CD8-positive, alpha-beta memory T cell (primary cell): Measurements from ENCODE around the gene ZNF462. TPM values are rescaled to one million over a fixed set of nuclear protein-coding genes. Genes with fewer than 3 reads are reported as not detected.

Experiments used
- CTCF ChIA-PET: fragments of 350-600 bp; sonication (Branson Sonifier 250); formaldehyde crosslinking; loops from one replicate; lab custom pipeline; 2021; ENCODE audit warnings: antibody characterized with exemption; lab: Charles Lee
- POLR2A ChIA-PET: fragments of 350-600 bp; sonication (Branson Sonifier 250); formaldehyde crosslinking; loops from one replicate; lab custom pipeline; 2021; ENCODE audit warnings: antibody characterized with exemption; lab: Charles Lee
- DNase-seq, 5 donors: peaks; one replicate each; pipeline versions ENCODE4 v3.0.0 to v3.0.0-alpha.2; 2020 to 2022; ENCODE audit warnings: mixed read lengths in 1 of 5
- H3K27ac ChIP-seq: one replicate; pipeline ENCODE4 v1.7.0; 2013; ENCODE audit warnings: low read depth, mild to moderate bottlenecking, low read length, moderate library complexity
- H3K27me3 ChIP-seq: 2 replicates; pipeline ENCODE4 v1.7.0; 2013; ENCODE audit warnings: low read length, mild to moderate bottlenecking; ENCODE audit not compliant: insufficient read depth, poor library complexity, severe bottlenecking
- H3K36me3 ChIP-seq: 2 replicates; pipeline ENCODE4 v1.7.0; 2013; ENCODE audit warnings: mild to moderate bottlenecking, low read length, moderate library complexity; ENCODE audit not compliant: insufficient read depth
- H3K4me1 ChIP-seq: 2 replicates; pipeline ENCODE4 v1.7.0; 2013; ENCODE audit warnings: mild to moderate bottlenecking, low read length, moderate library complexity; ENCODE audit not compliant: insufficient read depth
- H3K4me3 ChIP-seq: 2 replicates; pipeline ENCODE4 v1.7.0; 2013; ENCODE audit warnings: mild to moderate bottlenecking, low read length
- H3K9me3 ChIP-seq: 2 replicates; pipeline ENCODE4 v1.7.0; 2013; ENCODE audit warnings: mild to moderate bottlenecking, low read length
- H3K27ac Mint-ChIP-seq, 8 donors: one replicate each; pipeline ENCODE4 v1.8.0; 2020 to 2021; ENCODE audit warnings: mixed read lengths in 8 of 8, mild to moderate bottlenecking in 6 of 8, inconsistent platforms in 3 of 8, moderate library complexity in 3 of 8
- H3K27me3 Mint-ChIP-seq, 2 donors: one replicate each; pipeline ENCODE4 v1.8.0; 2020 to 2021; ENCODE audit warnings: mixed read lengths in 2 of 2, mild to moderate bottlenecking in 1 of 2, moderate library complexity in 1 of 2
- H3K36me3 Mint-ChIP-seq, 3 donors: one replicate each; pipeline ENCODE4 v1.8.0; 2020 to 2021; ENCODE audit warnings: mixed read lengths in 3 of 3, inconsistent platforms in 1 of 3, mild to moderate bottlenecking in 1 of 3
- H3K4me1 Mint-ChIP-seq, 3 donors: one replicate each; pipeline ENCODE4 v1.8.0; 2020 to 2021; ENCODE audit warnings: mixed read lengths in 3 of 3, inconsistent platforms in 1 of 3, mild to moderate bottlenecking in 1 of 3
- H3K4me3 Mint-ChIP-seq, 7 donors: one replicate each; pipeline ENCODE4 v1.8.0; 2020 to 2021; ENCODE audit warnings: mixed read lengths in 7 of 7, mild to moderate bottlenecking in 6 of 7, moderate library complexity in 4 of 7, inconsistent platforms in 2 of 7
- H3K9me3 Mint-ChIP-seq, 5 donors: one replicate each; pipeline ENCODE4 v1.8.0; 2020 to 2022; ENCODE audit warnings: mixed read lengths in 5 of 5, mild to moderate bottlenecking in 3 of 5, moderate library complexity in 2 of 5, inconsistent platforms in 1 of 5
- polyA plus RNA-seq: library from polyadenylated mRNA; unstranded; fragments of 300-500 nt; fragmentation: Illumina TruSeq; gene quantifications from one replicate; pipeline ENCODE4 v1.2.3, GENCODE V29; 2021
- total RNA-seq, 2 experiments: library from RNA; stranded (reverse); gene quantifications; one replicate each; pipeline ENCODE4 v1.2.3, GENCODE V29; 2021

Gene ZNF462
- total and polyA plus RNA-seq, 3 experiments from 2014 or later, result 0.13 to 0.18 TPM; not detected in 1

DNA sequence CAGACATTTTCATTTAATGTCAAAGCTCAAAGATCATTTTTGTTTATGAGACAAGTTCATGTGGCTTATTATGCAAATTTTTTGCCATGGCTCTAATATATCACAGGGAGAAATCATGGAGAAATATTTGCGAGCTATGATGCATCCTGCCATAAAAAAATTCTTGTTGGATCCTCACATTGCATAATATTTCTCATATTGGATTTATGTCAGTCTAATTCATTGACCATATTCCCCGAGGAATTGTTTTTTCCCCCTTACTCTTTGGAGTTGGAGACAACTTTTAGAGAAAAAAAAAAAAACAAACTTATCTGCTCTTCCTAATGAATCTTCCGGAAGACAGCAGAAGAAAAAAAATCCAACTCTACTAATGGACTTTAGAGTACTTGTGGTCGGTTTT lies 4.3 kb downstream of the ZNF462 start:
- no peaks in the 10 kb centered on the region for H3K36me3 Mint-ChIP-seq
- no peak overlapping the region for H3K27ac ChIP-seq
- peaks cover 11 to 29% of the 10 kb centered on the region in 2 donors for H3K27me3 Mint-ChIP-seq
- H3K27ac Mint-ChIP-seq, result no peak overlapping the region
- no peaks in the 10 kb centered on the region for H3K9me3 ChIP-seq
- no peak overlapping the region for H3K4me3 Mint-ChIP-seq
- no peak for DNase-seq
- CTCF ChIA-PET, result no interaction called here
- H3K4me1 ChIP-seq, result no peaks in the 10 kb centered on the region
- POLR2A ChIA-PET, result no interaction called here
- H3K4me1 Mint-ChIP-seq, result peaks cover 4 to 5% (median 4%) of the 10 kb centered on the region in 3 donors
- H3K27me3 ChIP-seq, result no peaks in the 10 kb centered on the region
- no peaks in the 10 kb centered on the region for H3K36me3 ChIP-seq
- H3K9me3 Mint-ChIP-seq, result peaks cover 4 to 16% (median 7%) of the 10 kb centered on the region in 5 donors
- no peak overlapping the region for H3K4me3 ChIP-seq

DNA sequence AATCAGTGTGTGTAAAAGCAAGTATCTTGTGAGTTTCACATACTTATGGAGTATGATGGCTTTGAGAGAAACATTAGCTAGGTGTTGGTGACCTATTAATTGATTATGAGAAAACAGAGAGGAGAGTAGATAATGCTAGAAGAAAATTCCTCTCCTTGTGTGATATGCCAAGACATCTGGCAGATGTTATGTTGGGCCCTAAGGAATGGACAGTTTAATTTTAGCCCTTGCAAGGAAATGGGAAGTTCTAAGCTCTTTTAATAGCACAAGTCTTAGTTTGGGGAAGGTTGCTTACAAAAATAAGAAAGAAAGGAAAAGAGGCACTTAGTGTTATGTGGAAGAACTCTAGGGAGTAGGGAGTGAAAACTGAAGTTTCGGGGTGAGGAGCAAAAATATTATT lies 5.1 kb downstream of the ZNF462 start:
- Histone ChIP-seq H3K4me3 (no peak overlapping the region), H3K36me3 (no peaks in the 10 kb centered on the region), H3K9me3 (no peaks in the 10 kb centered on the region), H3K27ac (no peak overlapping the region), H3K4me1 (no peaks in the 10 kb centered on the region), H3K27me3 (no peaks in the 10 kb centered on the region)
- H3K4me1 Mint-ChIP-seq, result peaks cover 0 to 5% (median 1%) of the 10 kb centered on the region in 3 donors
- no peak overlapping the region for H3K27ac Mint-ChIP-seq
- DNase-seq, result no peak
- H3K4me3 Mint-ChIP-seq, result no peak overlapping the region
- no peaks in the 10 kb centered on the region for H3K36me3 Mint-ChIP-seq
- CTCF ChIA-PET, result no interaction called here
- POLR2A ChIA-PET, result no interaction called here
- H3K27me3 Mint-ChIP-seq, result peaks cover 5 to 22% of the 10 kb centered on the region in 2 donors
- H3K9me3 Mint-ChIP-seq, result peaks cover 4 to 13% (median 5%) of the 10 kb centered on the region in 5 donors

DNA sequence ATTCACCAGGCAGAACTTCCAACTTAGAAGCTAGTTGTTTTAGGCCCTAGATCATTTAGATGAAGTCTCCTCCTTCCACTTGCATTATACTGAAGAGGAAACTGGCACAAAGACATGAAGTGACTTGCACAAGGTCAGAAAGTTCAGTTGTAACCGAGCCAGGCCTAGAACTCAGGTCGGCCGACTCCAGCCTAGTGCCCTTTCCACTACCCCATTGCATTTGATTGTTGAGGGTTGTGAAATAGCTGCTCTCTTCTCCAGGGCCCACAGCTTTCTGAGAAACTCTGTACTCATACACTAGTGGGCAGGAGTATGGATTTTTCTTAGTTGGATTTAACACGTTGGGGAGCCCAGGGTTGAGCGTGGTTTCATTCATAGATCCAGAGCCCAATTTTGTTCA lies 5.6 kb downstream of the ZNF462 start:
- ChIA-PET POLR2A (no interaction called here), CTCF (no interaction called here)
- no peak overlapping the region for H3K4me3 Mint-ChIP-seq
- H3K9me3 Mint-ChIP-seq, result peaks cover 4 to 11% (median 5%) of the 10 kb centered on the region in 5 donors
- H3K27me3 ChIP-seq, result no peaks in the 10 kb centered on the region
- no peaks in the 10 kb centered on the region for H3K36me3 ChIP-seq
- no peak overlapping the region for H3K4me3 ChIP-seq
- DNase-seq, result no peak
- peaks cover 5 to 17% of the 10 kb centered on the region in 2 donors for H3K27me3 Mint-ChIP-seq
- no peak overlapping the region for H3K27ac Mint-ChIP-seq
- no peaks in the 10 kb centered on the region for H3K9me3 ChIP-seq
- H3K27ac ChIP-seq, result no peak overlapping the region
- H3K36me3 Mint-ChIP-seq, result no peaks in the 10 kb centered on the region
- H3K4me1 ChIP-seq, result no peaks in the 10 kb centered on the region
- peaks cover 0 to 2% (median 1%) of the 10 kb centered on the region in 3 donors for H3K4me1 Mint-ChIP-seq

DNA sequence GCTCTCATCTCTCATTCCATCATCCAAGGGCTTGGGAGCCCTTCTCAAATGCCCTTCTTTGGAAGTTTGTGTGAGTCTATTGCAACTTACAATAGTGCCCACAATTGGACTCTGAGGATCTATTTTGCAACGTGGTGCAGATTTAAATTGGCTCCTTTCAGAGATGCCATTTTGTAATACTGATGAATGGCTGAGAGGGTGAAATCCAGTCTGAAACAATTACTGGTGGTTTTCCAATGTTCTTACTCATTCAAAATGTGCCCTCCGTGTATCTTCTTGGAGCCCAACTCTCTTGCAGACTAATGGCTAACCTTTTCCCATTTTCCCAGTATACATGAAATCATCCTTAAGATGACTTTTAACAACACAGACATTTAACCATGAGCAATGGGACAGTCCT lies 6.1 kb downstream of the ZNF462 start:
- Histone ChIP-seq H3K27me3 (no peaks in the 10 kb centered on the region), H3K36me3 (no peaks in the 10 kb centered on the region), H3K4me3 (no peak overlapping the region), H3K4me1 (no peaks in the 10 kb centered on the region), H3K27ac (no peak overlapping the region), H3K9me3 (no peaks in the 10 kb centered on the region)
- H3K9me3 Mint-ChIP-seq, result peaks cover 4 to 11% (median 5%) of the 10 kb centered on the region in 5 donors
- CTCF ChIA-PET, result interaction anchor here (0.6 kb wide), 1 partner anchor 50 kb away, joined by 3 read pairs; no protein-coding TSS in a partner anchor
- peaks cover 5 to 15% of the 10 kb centered on the region in 2 donors for H3K27me3 Mint-ChIP-seq
- no peaks in the 10 kb centered on the region for H3K36me3 Mint-ChIP-seq
- H3K4me1 Mint-ChIP-seq, result peaks cover 0 to 1% (median 0%) of the 10 kb centered on the region in 3 donors
- no peak for DNase-seq
- POLR2A ChIA-PET, result no interaction called here
- no peak overlapping the region for H3K4me3 Mint-ChIP-seq
- H3K27ac Mint-ChIP-seq, result no peak overlapping the region

DNA sequence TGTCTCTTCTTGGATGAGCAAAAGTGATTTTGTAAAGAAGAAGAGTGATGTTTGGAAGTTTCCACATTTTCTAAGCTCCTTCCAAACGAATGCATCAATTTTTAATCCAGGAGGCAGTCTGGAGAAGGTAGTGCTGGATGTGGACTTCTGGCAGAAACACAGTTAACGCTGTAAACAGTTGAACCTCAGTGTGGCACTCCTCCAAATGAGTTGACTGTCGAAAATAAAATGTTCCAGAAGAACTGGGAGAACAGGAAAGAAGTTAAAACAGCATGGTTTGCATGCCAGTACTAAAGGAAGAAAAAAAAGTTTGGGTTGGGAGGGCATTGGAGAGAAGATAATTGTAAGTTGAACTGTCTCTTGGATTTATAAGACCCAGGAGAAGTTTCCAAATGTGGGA lies 6.5 kb downstream of the ZNF462 start:
- H3K4me1 ChIP-seq, result no peaks in the 10 kb centered on the region
- Mint-ChIP-seq H3K4me3 (no peak overlapping the region), H3K27me3 (peaks cover 5 to 11% of the 10 kb centered on the region in 2 donors), H3K36me3 (no peaks in the 10 kb centered on the region), H3K9me3 (peaks cover 3 to 9% (median 5%) of the 10 kb centered on the region in 5 donors), H3K27ac (no peak overlapping the region), H3K4me1 (no peaks in the 10 kb centered on the region)
- H3K9me3 ChIP-seq, result no peaks in the 10 kb centered on the region
- H3K4me3 ChIP-seq, result no peak overlapping the region
- ChIA-PET CTCF (interaction anchor here (0.6 kb wide), 1 partner anchor 49 kb away, joined by 3 read pairs; no protein-coding TSS in a partner anchor), POLR2A (no interaction called here)
- H3K36me3 ChIP-seq, result no peaks in the 10 kb centered on the region
- DNase-seq, result no peak
- H3K27ac ChIP-seq, result no peak overlapping the region
- no peaks in the 10 kb centered on the region for H3K27me3 ChIP-seq

DNA sequence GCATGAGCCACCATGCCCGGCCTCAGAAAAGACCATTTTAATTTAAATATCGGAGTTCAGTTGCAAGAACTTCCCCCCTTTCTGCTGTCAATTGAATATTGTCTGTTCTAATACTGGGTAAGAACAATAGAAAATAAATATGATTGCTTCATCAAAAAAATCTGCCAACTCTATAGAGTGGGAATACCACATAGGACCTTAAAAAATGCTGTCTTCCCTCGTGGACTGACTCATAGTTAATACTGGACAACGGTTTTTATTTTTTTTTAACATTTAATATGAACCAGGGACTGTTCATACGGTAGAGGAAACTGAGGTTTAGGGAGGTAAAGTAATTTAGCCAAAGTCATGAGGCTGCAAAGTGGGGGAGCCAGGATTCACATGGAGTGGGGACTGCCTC lies 9.7 kb downstream of the ZNF462 start:
- Histone ChIP-seq H3K4me3 (no peak overlapping the region), H3K9me3 (no peaks in the 10 kb centered on the region), H3K36me3 (no peaks in the 10 kb centered on the region), H3K4me1 (no peaks in the 10 kb centered on the region), H3K27ac (no peak overlapping the region), H3K27me3 (no peaks in the 10 kb centered on the region)
- H3K9me3 Mint-ChIP-seq, result peaks cover 0 to 4% (median 0%) of the 10 kb centered on the region in 5 donors
- H3K27ac Mint-ChIP-seq, result no peak overlapping the region
- no peaks in the 10 kb centered on the region for H3K4me1 Mint-ChIP-seq
- no peaks in the 10 kb centered on the region for H3K27me3 Mint-ChIP-seq
- no peaks in the 10 kb centered on the region for H3K36me3 Mint-ChIP-seq
- no peak overlapping the region for H3K4me3 Mint-ChIP-seq
- CTCF ChIA-PET, result no interaction called here
- POLR2A ChIA-PET, result interaction anchor here (0.7 kb wide), 1 partner anchor 39 kb away, joined by 4 read pairs; no protein-coding TSS in a partner anchor
- DNase-seq, result no peak

DNA sequence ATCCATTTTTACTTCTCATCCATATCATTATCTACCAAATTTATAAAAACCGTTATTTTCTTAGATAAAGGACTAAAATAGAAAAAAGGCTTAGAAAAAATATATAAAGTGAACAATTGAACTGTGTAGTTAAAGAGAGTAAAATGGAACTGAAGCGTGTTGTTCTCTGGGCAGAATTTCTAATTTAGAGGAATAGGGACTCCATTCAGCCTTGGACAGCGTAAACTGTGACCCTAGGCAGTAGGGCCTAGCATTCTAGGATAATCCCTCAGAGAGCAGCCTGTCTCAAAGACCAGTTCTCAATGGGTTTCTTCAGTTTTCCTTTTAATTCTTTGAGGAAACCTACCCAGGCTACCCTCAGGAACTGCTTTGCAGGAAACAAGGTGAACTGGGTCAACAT lies 11.1 kb downstream of the ZNF462 start:
- no peaks in the 10 kb centered on the region for H3K36me3 ChIP-seq
- no peaks in the 10 kb centered on the region for H3K4me1 Mint-ChIP-seq
- no peaks in the 10 kb centered on the region for H3K9me3 ChIP-seq
- no peaks in the 10 kb centered on the region for H3K27me3 ChIP-seq
- no peaks in the 10 kb centered on the region for H3K27me3 Mint-ChIP-seq
- no peak overlapping the region for H3K4me3 ChIP-seq
- ChIA-PET CTCF (no interaction called here), POLR2A (no interaction called here)
- no peak for DNase-seq
- no peak overlapping the region for H3K27ac Mint-ChIP-seq
- H3K36me3 Mint-ChIP-seq, result no peaks in the 10 kb centered on the region
- H3K9me3 Mint-ChIP-seq, result peaks cover 0 to 4% (median 0%) of the 10 kb centered on the region in 5 donors
- no peak overlapping the region for H3K4me3 Mint-ChIP-seq
- H3K4me1 ChIP-seq, result no peaks in the 10 kb centered on the region
- no peak overlapping the region for H3K27ac ChIP-seq

DNA sequence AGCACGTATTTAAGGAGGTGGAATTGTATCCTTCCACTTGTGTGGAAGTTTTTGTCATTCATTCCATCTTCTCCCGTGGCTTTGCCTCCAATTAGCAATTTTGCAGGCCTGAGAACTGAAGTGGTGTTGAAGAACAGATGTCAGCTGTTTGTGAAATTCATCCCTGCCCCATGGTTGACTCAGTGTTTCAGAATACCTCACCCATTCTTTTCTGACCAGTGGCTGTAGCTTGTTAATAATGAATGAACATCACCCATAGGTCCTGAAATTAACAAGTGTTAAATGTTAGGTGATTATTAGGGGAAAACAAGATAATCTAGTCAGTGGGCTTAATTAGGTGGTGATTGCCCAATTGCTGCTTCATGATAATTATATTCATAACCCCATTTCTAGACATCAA lies 11.7 kb downstream of the ZNF462 start:
- Histone ChIP-seq H3K36me3 (no peaks in the 10 kb centered on the region), H3K27ac (no peak overlapping the region), H3K27me3 (no peaks in the 10 kb centered on the region), H3K4me3 (no peak overlapping the region), H3K4me1 (no peaks in the 10 kb centered on the region), H3K9me3 (no peaks in the 10 kb centered on the region)
- Mint-ChIP-seq H3K27ac (no peak overlapping the region), H3K27me3 (no peaks in the 10 kb centered on the region), H3K36me3 (no peaks in the 10 kb centered on the region), H3K4me1 (no peaks in the 10 kb centered on the region), H3K4me3 (no peak overlapping the region), H3K9me3 (peaks cover 0 to 4% (median 0%) of the 10 kb centered on the region in 5 donors)
- DNase-seq, result no peak
- ChIA-PET POLR2A (no interaction called here), CTCF (no interaction called here)
